Kidney (tissue), 14 donors: ENCODE results near the gene TTC28. TPM values are rescaled to one million over a fixed set of nuclear protein-coding genes. Genes with fewer than 3 reads are reported as not detected.

ENCODE experiments used
- DNase-seq, 5 donors: peaks; one replicate each; pipeline ENCODE4 v3.0.0-alpha.2; 2013 to 2020
- FAIRE-seq: peaks from 2 replicates; lab custom pipeline; 2012; peaks lifted over from hg19 to GRCh38; lab: Jason Lieb, UNC
- H3K27ac ChIP-seq, 2 donors: one replicate each; pipeline ENCODE4 v1.7.0; 2013; ENCODE audit warnings: low read depth in 2 of 2, low read length in 2 of 2, inconsistent platforms in 1 of 2
- H3K27me3 ChIP-seq: one replicate; pipeline ENCODE4 v1.7.1; 2013; ENCODE audit warnings: low read length, inconsistent platforms; ENCODE audit not compliant: control insufficient read depth, insufficient read depth
- H3K36me3 ChIP-seq, 3 donors: one replicate each; pipeline versions ENCODE4 v1.7.0 to v1.7.1; 2013; ENCODE audit warnings: low read length in 3 of 3, control low read depth in 1 of 3, inconsistent platforms in 1 of 3; ENCODE audit not compliant: insufficient read depth in 3 of 3, control insufficient read depth in 2 of 3
- H3K4me1 ChIP-seq, 3 donors: one replicate each; pipeline versions ENCODE4 v1.7.0 to v1.7.1; 2013; ENCODE audit warnings: low read length in 3 of 3, inconsistent platforms in 1 of 3, low read depth in 1 of 3; ENCODE audit not compliant: control insufficient read depth in 2 of 3, insufficient read depth in 2 of 3
- H3K4me3 ChIP-seq, 3 donors: one replicate each; pipeline versions ENCODE4 v1.7.0 to v1.8.1; 2013; ENCODE audit warnings: low read length in 3 of 3, control low read depth in 1 of 3, inconsistent platforms in 1 of 3
- H3K9ac ChIP-seq, 3 donors: one replicate each; pipeline versions ENCODE4 v1.7.0 to v1.7.1; 2013; ENCODE audit warnings: low read length in 3 of 3, control low read depth in 1 of 3, inconsistent platforms in 1 of 3
- H3K9me3 ChIP-seq, 3 donors: one replicate each; pipeline versions ENCODE4 v1.7.0 to v1.7.1; 2013; ENCODE audit warnings: low read length in 3 of 3, control low read depth in 1 of 3, inconsistent platforms in 1 of 3; ENCODE audit not compliant: control insufficient read depth in 2 of 3, insufficient read depth in 1 of 3
- CTCF ChIP-seq: IDR thresholded peaks from 3 replicates; pipeline ENCODE4 v1.5.1; 2012; ENCODE audit warnings: mild to moderate bottlenecking, moderate library complexity, borderline replicate concordance; ENCODE audit not compliant: insufficient read depth; ENCODE audit errors: extremely low read depth
- intact Hi-C: fragments of 100-400 bp; cut with DNase I; formaldehyde crosslinking; loops from one replicate; pipeline ENCODE4 v1.11.1; 2022
- polyA plus RNA-seq: library from polyadenylated mRNA; stranded (reverse); fragments of 350-450 nt; fragmentation: Illumina TruSeq; extraction: RNeasy Lipid Tissue Mini Kit (QIAGEN cat#74804); gene quantifications from one replicate; pipeline ENCODE4 v1.2.3, GENCODE V29; 2014; ENCODE audit warnings: low read depth, low replicate concordance; ENCODE audit not compliant: insufficient read depth
- total RNA-seq: library from RNA; stranded (reverse); fragmentation: NEBNext Ultra II Directional; extraction: Animal tissue kit (Norgen Biotek cat#: 25700); gene quantifications from one replicate; pipeline ENCODE4 v1.2.1, GENCODE V29; 2021
- donor health status: control.
- donor health status: control.
- donor health status: control.
- donor health status: control.
- donor health status: control.
- donor health status: DM: yes; HTN: yes; CAD: no.
- donor health status: Normal renal cell carcinoma (clear cell type).

The TTC28 gene
- total and polyA plus RNA-seq, 2 donors from 2014 or later: 3.5 to 40.2 TPM

GRCh38 chr22:28449041-28449440 is 230.6 kb downstream of the TTC28 start:
- Histone ChIP-seq H3K4me1 (peaks cover 0 to 2% (median 2%) of the 10 kb centered on the region in 3 donors), H3K27me3 (no peaks in the 10 kb centered on the region), H3K36me3 (no peaks in the 10 kb centered on the region), H3K9me3 (no peaks in the 10 kb centered on the region), H3K4me3 (no peak overlapping the region), H3K27ac (no peak overlapping the region), H3K9ac (no peak overlapping the region)
- no peak for TF ChIP-seq CTCF
- no peak for FAIRE-seq
- no peak for DNase-seq
- intact Hi-C loops: no loop called here

GRCh38 chr22:28448625-28449024 is 231.0 kb downstream of the TTC28 start:
- peak in 2 of 5 donors; percentile 30 to 35 for DNase-seq
- FAIRE-seq: no peak
- Histone ChIP-seq H3K27ac (no peak overlapping the region), H3K4me3 (no peak overlapping the region), H3K9me3 (no peaks in the 10 kb centered on the region), H3K27me3 (no peaks in the 10 kb centered on the region), H3K36me3 (no peaks in the 10 kb centered on the region), H3K4me1 (peaks cover 0 to 2% (median 2%) of the 10 kb centered on the region in 3 donors), H3K9ac (no peak overlapping the region)
- TF ChIP-seq CTCF: no peak
- intact Hi-C loops: no loop called here

- Histone ChIP-seq H3K27ac (no peak overlapping the region), H3K4me1 (peaks cover 0 to 7% (median 2%) of the 10 kb centered on the region in 3 donors), H3K27me3 (no peaks in the 10 kb centered on the region), H3K9me3 (no peaks in the 10 kb centered on the region), H3K4me3 (no peak overlapping the region), H3K36me3 (no peaks in the 10 kb centered on the region), H3K9ac (no peak overlapping the region)
- FAIRE-seq (no peak), DNase-seq (no peak)
- intact Hi-C loops: no loop called here
- no peak for TF ChIP-seq CTCF
Observed at GRCh38 chr22:28444659-28445058, 235.0 kb downstream of the TTC28 start.

GRCh38 chr22:28443526-28443876 is 236.1 kb downstream of the TTC28 start:
- DNase-seq (peak; percentile 72 to 94 (median 85)), FAIRE-seq (peak; percentile 35)
- intact Hi-C loops: no loop called here
- Histone ChIP-seq H3K9me3 (no peaks in the 10 kb centered on the region), H3K4me3 (peak overlapping the region; percentile 64 to 94 (median 75)), H3K27me3 (no peaks in the 10 kb centered on the region), H3K36me3 (no peaks in the 10 kb centered on the region), H3K9ac (peak overlapping the region; percentile 58 to 85 (median 77)), H3K4me1 (peaks cover 0 to 7% (median 0%) of the 10 kb centered on the region in 3 donors), H3K27ac (peak overlapping the region in 1 of 2 donors; percentile 76)
- TF ChIP-seq CTCF: no peak
